Epidermal melanocyte (primary cell): ENCODE measurements around the gene FRMD3.

Experiments
- DNase-seq: peaks from one replicate; pipeline ENCODE4 v3.0.0; 2011; ENCODE audit warnings: low spot score; ENCODE audit not compliant: insufficient read length

The FRMD3 gene

GRCh38 chr9:83538172-83538889, at the start of gene FRMD3:
TSS of gene FRMD3 (minus strand) at chr9:83538401. CDS start at chr9:83538231, 170 bp downstream.
- DNase-seq = no peak

GRCh38 chr9:83584995-83585394, 46.8 kb upstream of the FRMD3 start:
- no peak for DNase-seq

GRCh38 chr9:83583151-83584014, 45.2 kb upstream of the FRMD3 start:
- peak; percentile 36 for DNase-seq

- no peak for DNase-seq
These were observed 43.8 kb upstream of the FRMD3 start for GRCh38 chr9:83582029-83582428.

GRCh38 chr9:83574482-83574881, 36.3 kb upstream of the FRMD3 start:
- no peak for DNase-seq

- DNase-seq = peak; percentile 27
These were observed 34.3 kb upstream of the FRMD3 start for GRCh38 chr9:83572524-83572923.

GRCh38 chr9:83570359-83570758, 32.2 kb upstream of the FRMD3 start:
- no peak for DNase-seq

- no peak for DNase-seq
These were observed 31.1 kb upstream of the FRMD3 start for GRCh38 chr9:83569326-83569725.

GRCh38 chr9:83563360-83563759, 25.2 kb upstream of the FRMD3 start:
- no peak for DNase-seq

- no peak for DNase-seq
These were observed 22.1 kb upstream of the FRMD3 start for GRCh38 chr9:83560169-83560826.

- no peak for DNase-seq
These were observed 19.6 kb upstream of the FRMD3 start for GRCh38 chr9:83557771-83558170.

GRCh38 chr9:83557317-83557716, 19.1 kb upstream of the FRMD3 start:
- no peak for DNase-seq

GRCh38 chr9:83554278-83554677, 16.1 kb upstream of the FRMD3 start:
- DNase-seq = no peak

GRCh38 chr9:83544002-83544698, 5.9 kb upstream of the FRMD3 start:
- no peak for DNase-seq

GRCh38 chr9:83538890-83539238, 663 bp upstream of the FRMD3 start:
- DNase-seq = no peak

- no peak for DNase-seq
These were observed 650 bp downstream of the FRMD3 start for GRCh38 chr9:83537331-83538171.

- no peak for DNase-seq
These were observed 1.9 kb downstream of the FRMD3 start for GRCh38 chr9:83536332-83536731.

- no peak for DNase-seq
These were observed 2.5 kb downstream of the FRMD3 start for GRCh38 chr9:83535736-83536135.

GRCh38 chr9:83533296-83533695, 4.9 kb downstream of the FRMD3 start:
- DNase-seq = no peak

- DNase-seq = peak; percentile 71
These were observed 11.3 kb downstream of the FRMD3 start for GRCh38 chr9:83526901-83527300.

- no peak for DNase-seq
These were observed 12.0 kb downstream of the FRMD3 start for GRCh38 chr9:83526211-83526610.
